Endodermal cell (in vitro differentiated cells): ENCODE measurements around the gene MEOX2. TPM values are rescaled to one million over a fixed set of nuclear protein-coding genes. Genes with fewer than 3 reads are reported as not detected.

ENCODE experiments used
- DNase-seq: peaks from one replicate; pipeline ENCODE4 v3.0.0-alpha.2; 2017
- H3K27ac ChIP-seq: 2 replicates; pipeline ENCODE4 v1.5.1; 2013; ENCODE audit warnings: mild to moderate bottlenecking, low read depth, low read length, moderate library complexity
- H3K27me3 ChIP-seq: 2 replicates; pipeline ENCODE4 v1.6.1; 2013; ENCODE audit warnings: mild to moderate bottlenecking, low read length, moderate library complexity; ENCODE audit not compliant: insufficient read depth, control insufficient read depth, poor library complexity, severe bottlenecking
- H3K36me3 ChIP-seq: 2 replicates; pipeline ENCODE4 v1.7.0; 2013; ENCODE audit warnings: mild to moderate bottlenecking, low read length, moderate library complexity; ENCODE audit not compliant: control insufficient read depth, insufficient read depth
- H3K4me1 ChIP-seq: one replicate; pipeline ENCODE4 v1.7.0; 2013; ENCODE audit warnings: low read length; ENCODE audit not compliant: control insufficient read depth, insufficient read depth
- H3K4me3 ChIP-seq: 2 replicates; pipeline ENCODE4 v1.5.1; 2013; ENCODE audit warnings: mild to moderate bottlenecking, low read length, moderate library complexity
- H3K9ac ChIP-seq: 2 replicates; pipeline ENCODE4 v1.6.1; 2013; ENCODE audit warnings: mild to moderate bottlenecking, low read length, moderate library complexity; ENCODE audit not compliant: poor library complexity, severe bottlenecking; ENCODE audit errors: extremely low read depth
- H3K9me3 ChIP-seq: 2 replicates; pipeline ENCODE4 v1.6.1; 2013; ENCODE audit warnings: mild to moderate bottlenecking, low read length, moderate library complexity; ENCODE audit not compliant: control insufficient read depth
- H3K27ac Mint-ChIP-seq: 2 replicates; pipeline ENCODE4 v1.8.0; 2020; ENCODE audit warnings: mixed read lengths
- H3K27me3 Mint-ChIP-seq: 2 replicates; pipeline ENCODE4 v1.8.0; 2021; ENCODE audit warnings: mild to moderate bottlenecking, mixed read lengths; ENCODE audit not compliant: insufficient read depth
- H3K36me3 Mint-ChIP-seq: 2 replicates; pipeline ENCODE4 v1.8.0; 2020; ENCODE audit warnings: low read depth, mixed read lengths
- H3K4me1 Mint-ChIP-seq: 2 replicates; pipeline ENCODE4 v1.8.0; 2020; ENCODE audit warnings: mixed read lengths
- H3K4me3 Mint-ChIP-seq: 2 replicates; pipeline ENCODE4 v1.8.0; 2020; ENCODE audit warnings: mild to moderate bottlenecking, moderate library complexity, mixed read lengths
- H3K9me3 Mint-ChIP-seq: 2 replicates; pipeline ENCODE4 v1.8.0; 2020; ENCODE audit warnings: mild to moderate bottlenecking, mixed read lengths
- CTCF ChIP-seq: fragments of 200-600 bp; sonication (generic); conservative IDR thresholded peaks from 2 replicates; pipeline ENCODE4 v1.5.0; 2021; ENCODE audit warnings: antibody characterized with exemption, mild to moderate bottlenecking
- WGBS, 2 experiments: methylation state at CpG; one replicate each; pipeline versions ENCODE4 v1.1.5 to v1.1.7; 2013; ENCODE audit warnings: missing lambda C conversion rate in 2 of 2, mixed read lengths in 1 of 2; ENCODE audit not compliant: insufficient coverage in 1 of 2, insufficient read length in 1 of 2; 5-methylcytosine and 5-hydroxymethylcytosine counted together
- total RNA-seq, 2 donors: library from RNA; stranded (reverse); fragmentation: NEBNext Ultra II Directional in 1 of 2; extraction: Animal tissue kit (Norgen Biotek cat#: 25700) in 1 of 2; gene quantifications; 2 replicates in 1 of 2; 3 replicates in 1 of 2; pipeline ENCODE4 v1.2.1, GENCODE V29; 2021

Gene MEOX2
- total RNA-seq, 2 donors from 2014 or later, result not detected

- no peaks in the 10 kb centered on the region for H3K36me3 Mint-ChIP-seq
- Histone ChIP-seq H3K9ac (no peak overlapping the region), H3K4me1 (no peaks in the 10 kb centered on the region), H3K27ac (no peak overlapping the region), H3K36me3 (no peaks in the 10 kb centered on the region), H3K9me3 (no peaks in the 10 kb centered on the region), H3K4me3 (no peak overlapping the region), H3K27me3 (no peaks in the 10 kb centered on the region)
- no peak overlapping the region for H3K4me3 Mint-ChIP-seq
- no peaks in the 10 kb centered on the region for H3K27me3 Mint-ChIP-seq
- no peaks in the 10 kb centered on the region for H3K9me3 Mint-ChIP-seq
- WGBS, 2 experiments, result 89 to 91% methylated on average over 4 of the region's 4 CpGs
- no peaks in the 10 kb centered on the region for H3K4me1 Mint-ChIP-seq
- H3K27ac Mint-ChIP-seq, result no peak overlapping the region
- no peak for TF ChIP-seq CTCF
- DNase-seq, result no peak
Observed at GRCh38 chr7:15650787-15651186, 35.7 kb downstream of the MEOX2 start.

GRCh38 chr7:15648461-15648961 is 38.0 kb downstream of the MEOX2 start:
- Mint-ChIP-seq H3K36me3 (no peaks in the 10 kb centered on the region), H3K4me3 (no peak overlapping the region), H3K9me3 (no peaks in the 10 kb centered on the region), H3K4me1 (no peaks in the 10 kb centered on the region), H3K27me3 (no peaks in the 10 kb centered on the region), H3K27ac (no peak overlapping the region)
- no peaks in the 10 kb centered on the region for H3K36me3 ChIP-seq
- no peak overlapping the region for H3K27ac ChIP-seq
- H3K9me3 ChIP-seq, result no peaks in the 10 kb centered on the region
- TF ChIP-seq CTCF, result no peak
- no peaks in the 10 kb centered on the region for H3K4me1 ChIP-seq
- H3K27me3 ChIP-seq, result no peaks in the 10 kb centered on the region
- no peak overlapping the region for H3K9ac ChIP-seq
- WGBS, 2 experiments, result 89% methylated on average over 5 of the region's 5 CpGs; no CpG with 5 or more reads in 1 of the 2 experiments
- no peak for DNase-seq
- H3K4me3 ChIP-seq, result no peak overlapping the region

- H3K4me3 Mint-ChIP-seq, result no peak overlapping the region
- Histone ChIP-seq H3K27ac (no peak overlapping the region), H3K36me3 (no peaks in the 10 kb centered on the region), H3K4me1 (no peaks in the 10 kb centered on the region), H3K9ac (no peak overlapping the region), H3K4me3 (no peak overlapping the region), H3K27me3 (no peaks in the 10 kb centered on the region), H3K9me3 (no peaks in the 10 kb centered on the region)
- no peaks in the 10 kb centered on the region for H3K27me3 Mint-ChIP-seq
- H3K4me1 Mint-ChIP-seq, result no peaks in the 10 kb centered on the region
- H3K9me3 Mint-ChIP-seq, result no peaks in the 10 kb centered on the region
- no peak for DNase-seq
- TF ChIP-seq CTCF, result no peak
- WGBS, 2 experiments, result 100% methylated on average over 1 of the region's 1 CpG; no CpG with 5 or more reads in 1 of the 2 experiments
- H3K36me3 Mint-ChIP-seq, result no peaks in the 10 kb centered on the region
- no peak overlapping the region for H3K27ac Mint-ChIP-seq
Observed at GRCh38 chr7:15647309-15647708, 39.2 kb downstream of the MEOX2 start.
